ENCODE data around the gene WWC2.

- no peak for TF ChIP-seq EZH2phosphoT487 (IDR thresholded peaks at IDR 0.05; ENCODE audit: insufficient read depth, low read depth)
- no peak for TF ChIP-seq EZH2 (IDR thresholded peaks at IDR 0.05; ENCODE audit: insufficient read depth, poor library complexity, severe bottlenecking)
Observed at GRCh38 chr4:183285886-183286285, 186.8 kb downstream of the WWC2 start.
